AG10803 (cell line): Measurements from ENCODE around the gene PPP1R1C.

Source experiments
- DNase-seq: peaks from one replicate; pipeline ENCODE4 v3.0.0; 2010; ENCODE audit warnings: low read depth
- H3K4me3 ChIP-seq: 2 replicates; pipeline ENCODE4 v1.5.1; 2011; ENCODE audit warnings: mild to moderate bottlenecking, low read length, control low read depth
- CTCF ChIP-seq: conservative IDR thresholded peaks from 2 replicates; pipeline ENCODE4 v1.5.1; 2011; ENCODE audit warnings: mild to moderate bottlenecking, low read length, control low read depth, inconsistent platforms

The PPP1R1C gene

GRCh38 chr2:182163878-182164277 is 178.2 kb downstream of the PPP1R1C start:
- no peak overlapping the region for H3K4me3 ChIP-seq
- no peak for DNase-seq
- TF ChIP-seq CTCF, result no peak

DNA sequence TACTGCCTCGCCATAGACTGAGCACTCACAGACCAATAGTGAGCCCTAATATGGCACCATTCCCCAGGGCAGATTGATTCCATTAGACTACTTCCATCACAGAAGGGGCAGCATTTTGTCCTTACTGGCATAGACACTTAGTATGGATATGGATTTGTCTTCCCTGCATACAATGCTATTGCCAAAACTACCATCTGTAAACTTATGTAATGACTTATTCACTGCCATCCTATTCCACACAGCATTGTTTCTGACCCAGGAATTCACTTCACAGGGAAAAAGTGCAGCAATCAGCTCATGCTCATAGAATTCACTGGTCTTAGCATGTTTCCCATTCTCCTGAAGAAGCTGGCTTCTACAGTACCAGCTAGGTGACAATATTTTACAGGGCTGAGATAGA is 179.0 kb downstream of the PPP1R1C start:
- no peak for DNase-seq
- TF ChIP-seq CTCF, result no peak
- H3K4me3 ChIP-seq, result no peak overlapping the region

DNA sequence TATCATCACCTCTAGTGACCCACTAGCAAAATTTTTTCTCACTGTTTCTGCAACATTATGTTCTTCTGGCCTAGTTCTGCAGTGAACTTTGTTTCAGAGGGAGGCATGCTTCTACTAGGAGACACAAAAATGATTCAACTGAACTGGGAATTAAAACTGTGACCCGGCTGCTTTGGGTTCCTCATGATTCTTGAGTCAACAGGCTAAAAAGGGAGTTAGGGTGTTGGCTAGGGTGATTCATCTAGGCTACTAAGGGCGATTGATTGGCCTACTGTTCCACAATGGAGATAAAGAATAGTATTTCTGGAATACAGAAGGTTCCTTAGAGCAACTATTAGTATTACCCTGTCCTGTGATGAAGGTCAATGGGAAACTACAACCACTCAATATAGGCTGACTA is 179.5 kb downstream of the PPP1R1C start:
- no peak for TF ChIP-seq CTCF
- DNase-seq, result no peak

GRCh38 chr2:182166406-182166805 is 180.8 kb downstream of the PPP1R1C start:
- no peak overlapping the region for H3K4me3 ChIP-seq
- no peak for TF ChIP-seq CTCF

More for the DNA sequence above, 179.5 kb downstream of the PPP1R1C start:
- no peak overlapping the region for H3K4me3 ChIP-seq

GRCh38 chr2:182166841-182167240 is 181.2 kb downstream of the PPP1R1C start:
- H3K4me3 ChIP-seq, result no peak overlapping the region
- TF ChIP-seq CTCF, result no peak
- DNase-seq, result no peak

More at GRCh38 chr2:182166406-182166805, 180.8 kb downstream of the PPP1R1C start:
- no peak for DNase-seq
